HT1080 (cell line): Measurements from ENCODE around the gene CAMK2A. TPM values are rescaled to one million over a fixed set of nuclear protein-coding genes. Genes with fewer than 3 reads are reported as not detected.

ENCODE experiments used
- DNase-seq: peaks from one replicate; pipeline ENCODE4 v3.0.0-alpha.2; 2015; ENCODE audit warnings: low read depth
- total RNA-seq: library from RNA; depleted of rRNA; stranded (reverse); fragments of >200 nt; shearing (Covaris generic); gene quantifications from 2 replicates; pipeline ENCODE4 v1.2.3, GENCODE V29; 2014; rRNA removed

Gene CAMK2A
- total RNA-seq, 1 experiment from 2014 or later: not detected

DNA sequence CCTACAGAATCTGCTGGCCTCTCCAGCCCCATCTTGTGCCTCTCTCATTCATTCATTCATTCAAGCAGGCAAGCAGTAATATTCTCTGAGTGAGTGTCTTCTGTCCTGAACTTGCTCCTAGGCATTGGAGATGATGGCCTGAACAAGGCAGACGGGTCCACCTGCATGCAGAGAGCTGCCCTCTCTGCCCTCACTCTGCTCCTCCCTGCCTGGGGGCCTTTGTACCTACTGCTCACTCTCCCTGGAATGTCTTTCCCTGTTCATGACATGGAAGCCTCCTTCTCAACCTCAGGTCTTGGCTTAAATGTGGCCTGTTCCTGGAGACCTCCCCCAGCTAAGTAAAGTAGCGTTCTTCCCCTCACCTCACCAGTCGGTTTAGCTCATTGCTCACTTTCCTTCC, 116.4 kb downstream of the CAMK2A start:
- no peak for DNase-seq

DNA sequence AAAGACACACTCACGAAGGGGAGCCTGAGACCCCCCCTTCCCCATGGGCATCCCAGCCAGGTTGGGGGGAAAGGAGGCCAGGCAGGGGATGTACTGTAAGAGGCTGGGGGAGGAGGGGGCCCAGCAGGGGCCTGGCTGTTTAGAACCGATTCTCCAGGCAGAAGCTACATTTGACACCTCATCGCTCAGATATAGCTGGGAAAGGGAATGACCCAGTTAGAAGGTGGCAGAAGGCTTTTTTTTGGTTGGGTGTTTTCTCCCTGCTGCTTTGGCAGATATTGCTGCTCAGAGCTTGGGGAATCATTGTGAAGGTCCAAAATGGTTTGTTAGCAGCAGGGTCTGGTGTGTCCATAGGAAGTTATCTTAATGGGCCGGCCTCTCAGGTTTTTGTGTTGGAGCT, 117.0 kb downstream of the CAMK2A start:
- no peak for DNase-seq

DNA sequence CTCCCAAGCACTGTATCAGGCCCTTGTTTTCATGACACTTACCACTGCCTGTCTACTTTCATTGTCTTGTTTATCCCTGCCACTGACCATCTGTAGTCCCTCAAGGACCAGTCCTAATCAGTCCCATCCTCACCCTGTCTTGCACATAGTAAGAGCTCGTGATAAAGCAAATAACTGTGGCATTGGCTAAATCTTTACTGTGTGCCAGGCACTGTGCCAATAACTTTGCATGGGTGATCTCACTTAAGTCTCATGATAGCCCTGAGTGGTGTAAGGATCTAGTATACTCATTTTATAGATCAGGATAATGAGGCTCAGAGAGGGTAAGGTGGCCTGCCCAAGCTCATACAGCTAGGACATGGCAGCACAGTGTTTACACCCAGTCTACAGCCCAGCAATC, 117.4 kb downstream of the CAMK2A start:
- DNase-seq: no peak

Other genes starting within 250 kb of the CAMK2A start
- gene CSF1R, start 203.2 kb downstream of the CAMK2A start, total RNA-seq: 2.3 and 3.9 TPM in 2 replicates
- 2.2 and 5.4 TPM in 2 replicates for gene PDGFRB, start 133.9 kb downstream of the CAMK2A start, total RNA-seq
- gene CDX1, start 123.0 kb downstream of the CAMK2A start, total RNA-seq: not detected in 2 replicates
- 0.03 TPM in 1 of 2 replicates, not detected in the other for gene SLC6A7, start 99.7 kb downstream of the CAMK2A start, total RNA-seq
- gene ARSI, start 13.1 kb upstream of the CAMK2A start, total RNA-seq: 0.20 and 0.82 TPM in 2 replicates
- 84.9 and 92.9 TPM in 2 replicates for gene TCOF1, start 67.9 kb upstream of the CAMK2A start, total RNA-seq
- gene CD74, start 123.1 kb upstream of the CAMK2A start, total RNA-seq: 0.17 and 1.2 TPM in 2 replicates
- 1,800 and 2,863 TPM in 2 replicates for gene RPS14, start 160.0 kb upstream of the CAMK2A start, total RNA-seq
- 47.6 and 58.6 TPM in 2 replicates for gene NDST1, start 218.4 kb upstream of the CAMK2A start, total RNA-seq